Caco-2 (cell line): Measurements from ENCODE around the gene RASSF3. TPM values are rescaled to one million over a fixed set of nuclear protein-coding genes. Genes with fewer than 3 reads are reported as not detected.
"Not testable (repeated sequence)": the region's sequence is repeated elsewhere in the genome, so short reads cannot be mapped to it uniquely, and the experiment has no call there.

ENCODE experiments used
- BruUV-seq: library from RNA; stranded (reverse); fragments of 400-500 nt; replicated peaks from 2 replicates; lab custom pipeline; 2021; lab: Mats Ljungman, UMichigan
- CTCF ChIA-PET: fragments of 300-600 bp; sonication (Branson Sonifier 250); formaldehyde crosslinking; loops from one replicate; lab custom pipeline; 2022; ENCODE audit warnings: antibody characterized with exemption; lab: Charles Lee
- POLR2A ChIA-PET: fragments of 300-600 bp; sonication (Branson Sonifier 250); formaldehyde crosslinking; loops from one replicate; lab custom pipeline; 2022; ENCODE audit warnings: antibody characterized with exemption; lab: Charles Lee
- DNase-seq, 2 experiments: peaks; one replicate each; pipeline versions ENCODE4 v3.0.0 to v3.0.0-alpha.2; 2020 to 2022
- H3K27me3 ChIP-seq: replicated peaks from 2 replicates; pipeline ENCODE4 v1.6.0; 2011; ENCODE audit warnings: low read length; ENCODE audit not compliant: control insufficient read depth, insufficient read depth
- H3K36me3 ChIP-seq: 2 replicates; pipeline ENCODE4 v1.5.1; 2011; ENCODE audit warnings: low read length; ENCODE audit not compliant: control insufficient read depth, insufficient read depth
- H3K4me1 ChIP-seq: fragments of 250-450 bp; sonication (Bioruptor Pico); 2 replicates; pipeline ENCODE4 v1.5.1; 2020; ENCODE audit warnings: mild to moderate bottlenecking
- H3K4me3 ChIP-seq: 2 replicates; pipeline ENCODE4 v1.5.1; 2011; ENCODE audit warnings: low read depth, mild to moderate bottlenecking, control low read depth, low read length
- H3K9me3 ChIP-seq: fragments of 250-450 bp; sonication (Bioruptor Pico); 2 replicates; pipeline ENCODE4 v1.5.1; 2020; ENCODE audit warnings: mild to moderate bottlenecking, moderate library complexity
- H3K27ac Mint-ChIP-seq: one replicate; pipeline ENCODE4 v1.8.0; 2022; ENCODE audit warnings: mixed read lengths; ENCODE audit not compliant: unreplicated experiment
- H3K27me3 Mint-ChIP-seq: one replicate; pipeline ENCODE4 v1.8.0; 2022; ENCODE audit warnings: mixed read lengths; ENCODE audit not compliant: insufficient read depth, unreplicated experiment
- H3K36me3 Mint-ChIP-seq: one replicate; pipeline ENCODE4 v1.8.0; 2022; ENCODE audit warnings: mild to moderate bottlenecking, mixed read lengths; ENCODE audit not compliant: insufficient read depth, unreplicated experiment
- H3K4me1 Mint-ChIP-seq: one replicate; pipeline ENCODE4 v1.8.0; 2022; ENCODE audit warnings: low read depth, mixed read lengths; ENCODE audit not compliant: unreplicated experiment
- H3K4me3 Mint-ChIP-seq: one replicate; pipeline ENCODE4 v1.8.0; 2022; ENCODE audit warnings: mild to moderate bottlenecking, moderate library complexity, mixed read lengths; ENCODE audit not compliant: unreplicated experiment
- H3K9me3 Mint-ChIP-seq: one replicate; pipeline ENCODE4 v1.8.0; 2022; ENCODE audit warnings: mixed read lengths; ENCODE audit not compliant: unreplicated experiment
- CTCF ChIP-seq, 2 experiments: fragments of 200-600 bp in 1 of 2; IDR thresholded peaks; 1 replicate in 1 of 2; 2 replicates in 1 of 2; pipeline versions ENCODE4 v1.5.1 to v1.8.0; 2011 to 2022; ENCODE audit warnings: antibody characterized with exemption in 1 of 2, control low read depth in 1 of 2, inconsistent platforms in 1 of 2, low read depth in 1 of 2, low read length in 1 of 2, mild to moderate bottlenecking in 1 of 2, moderate library complexity in 1 of 2; ENCODE audit not compliant: insufficient read depth in 1 of 2, severe bottlenecking in 1 of 2, unreplicated experiment in 1 of 2
- intact Hi-C: fragments of 100-400 bp; cut with micrococcal nuclease; formaldehyde crosslinking; loops from one replicate; pipeline ENCODE4 v1.10.0; 2022; ENCODE audit not compliant: unreplicated experiment
- total RNA-seq: library from RNA; stranded (reverse); gene quantifications from 2 replicates; pipeline ENCODE4 v1.2.3, GENCODE V29; 2022

Gene RASSF3
- total RNA-seq, 1 experiment from 2014 or later, result 25.7 TPM

- H3K36me3 ChIP-seq, result no peaks in the 10 kb centered on the region
- intact Hi-C loops, result no loop called here
- CTCF ChIA-PET, result interaction anchor here (1.5 kb wide), 1 partner anchor 116 kb away, joined by 3 read pairs; no protein-coding TSS in a partner anchor
- POLR2A ChIA-PET, result no interaction called here
- H3K4me1 Mint-ChIP-seq, result peaks cover 6% of the 10 kb centered on the region
- H3K27ac Mint-ChIP-seq, result no peak overlapping the region
- no peak overlapping the region for H3K4me3 Mint-ChIP-seq
- no peaks in the 10 kb centered on the region for H3K9me3 Mint-ChIP-seq
- H3K27me3 ChIP-seq, result no peaks in the 10 kb centered on the region
- no peaks in the 10 kb centered on the region for H3K9me3 ChIP-seq
- DNase-seq, result no peak
- H3K27me3 Mint-ChIP-seq, result no peaks in the 10 kb centered on the region
- TF ChIP-seq CTCF (IDR thresholded peaks at IDR 0.05; ENCODE audit: insufficient read depth in 1 of 2, low read depth in 1 of 2, low read length in 1 of 2, severe bottlenecking in 1 of 2, unreplicated experiment in 1 of 2), result no peak
- no peak overlapping the region for H3K4me3 ChIP-seq
- H3K36me3 Mint-ChIP-seq, result no peaks in the 10 kb centered on the region
- no peaks in the 10 kb centered on the region for H3K4me1 ChIP-seq
- BruUV-seq, result no TSS peak
Measured at GRCh38 chr12:64580681-64581080, 29.6 kb upstream of the RASSF3 start.

- H3K9me3 Mint-ChIP-seq, result no peaks in the 10 kb centered on the region
- Histone ChIP-seq H3K27me3 (no peaks in the 10 kb centered on the region), H3K36me3 (no peaks in the 10 kb centered on the region), H3K9me3 (no peaks in the 10 kb centered on the region), H3K4me1 (no peaks in the 10 kb centered on the region), H3K4me3 (no peak overlapping the region)
- CTCF ChIA-PET, result interaction anchor here (1.1 to 1.5 kb wide), 2 partner anchors 26 to 114 kb away, joined by 3 to 4 read pairs; no protein-coding TSS in a partner anchor
- DNase-seq, result no peak
- H3K4me3 Mint-ChIP-seq, result no peak overlapping the region
- POLR2A ChIA-PET, result no interaction called here
- BruUV-seq, result no TSS peak
- intact Hi-C loops, result no loop called here
- peaks cover 6% of the 10 kb centered on the region for H3K4me1 Mint-ChIP-seq
- H3K36me3 Mint-ChIP-seq, result no peaks in the 10 kb centered on the region
- no peaks in the 10 kb centered on the region for H3K27me3 Mint-ChIP-seq
- no peak overlapping the region for H3K27ac Mint-ChIP-seq
- no peak for TF ChIP-seq CTCF (IDR thresholded peaks at IDR 0.05; ENCODE audit: insufficient read depth in 1 of 2, low read depth in 1 of 2, low read length in 1 of 2, severe bottlenecking in 1 of 2, unreplicated experiment in 1 of 2)
Measured at GRCh38 chr12:64582114-64582513, 28.2 kb upstream of the RASSF3 start.

- Histone ChIP-seq H3K36me3 (no peaks in the 10 kb centered on the region), H3K4me1 (no peaks in the 10 kb centered on the region), H3K9me3 (no peaks in the 10 kb centered on the region), H3K4me3 (no peak overlapping the region), H3K27me3 (no peaks in the 10 kb centered on the region)
- Mint-ChIP-seq H3K9me3 (no peaks in the 10 kb centered on the region), H3K27ac (no peak overlapping the region), H3K4me1 (peaks cover 6% of the 10 kb centered on the region), H3K36me3 (no peaks in the 10 kb centered on the region), H3K27me3 (no peaks in the 10 kb centered on the region), H3K4me3 (no peak overlapping the region)
- BruUV-seq, result no TSS peak
- POLR2A ChIA-PET, result no interaction called here
- intact Hi-C loops, result no loop called here
- CTCF ChIA-PET, result interaction anchor here (1.1 kb wide), 1 partner anchor 25 kb away, joined by 4 read pairs; no protein-coding TSS in a partner anchor
- no peak for TF ChIP-seq CTCF (IDR thresholded peaks at IDR 0.05; ENCODE audit: insufficient read depth in 1 of 2, low read depth in 1 of 2, low read length in 1 of 2, severe bottlenecking in 1 of 2, unreplicated experiment in 1 of 2)
- no peak for DNase-seq
Measured at GRCh38 chr12:64582862-64583261, 27.4 kb upstream of the RASSF3 start.

DNA sequence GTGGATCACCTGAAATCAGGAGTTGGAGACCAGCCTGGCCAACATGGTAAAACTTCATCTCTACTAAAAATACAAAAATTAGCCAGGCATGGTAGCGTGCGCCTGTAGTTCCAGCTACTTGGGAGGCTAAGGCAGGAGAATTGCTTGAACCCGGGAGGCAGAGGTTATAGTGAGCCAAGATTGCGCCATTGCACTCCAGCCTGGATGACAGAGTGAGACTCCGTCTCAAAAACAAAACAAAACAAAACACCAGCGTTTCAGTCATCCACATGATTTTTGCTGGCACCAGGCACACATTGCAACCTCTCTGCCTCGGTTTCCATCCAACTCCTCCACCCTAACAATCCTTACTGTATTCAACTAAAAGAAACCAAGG is 26.9 kb upstream of the RASSF3 start:
- H3K9me3 ChIP-seq, BruUV-seq, H3K36me3 ChIP-seq, intact Hi-C loops, H3K4me3 ChIP-seq, H3K4me1 Mint-ChIP-seq, H3K27me3 Mint-ChIP-seq, H3K36me3 Mint-ChIP-seq, H3K9me3 Mint-ChIP-seq, H3K27me3 ChIP-seq, CTCF ChIA-PET, H3K4me1 ChIP-seq, H3K4me3 Mint-ChIP-seq, H3K27ac Mint-ChIP-seq, POLR2A ChIA-PET, DNase-seq: not testable (repeated sequence)
